ENCODE measurements around the gene ACOXL. TPM values are rescaled to one million over a fixed set of nuclear protein-coding genes. Genes with fewer than 3 reads are reported as not detected.

The ACOXL gene
- total RNA-seq, 1 donor from 2014 or later, result not detected

DNA sequence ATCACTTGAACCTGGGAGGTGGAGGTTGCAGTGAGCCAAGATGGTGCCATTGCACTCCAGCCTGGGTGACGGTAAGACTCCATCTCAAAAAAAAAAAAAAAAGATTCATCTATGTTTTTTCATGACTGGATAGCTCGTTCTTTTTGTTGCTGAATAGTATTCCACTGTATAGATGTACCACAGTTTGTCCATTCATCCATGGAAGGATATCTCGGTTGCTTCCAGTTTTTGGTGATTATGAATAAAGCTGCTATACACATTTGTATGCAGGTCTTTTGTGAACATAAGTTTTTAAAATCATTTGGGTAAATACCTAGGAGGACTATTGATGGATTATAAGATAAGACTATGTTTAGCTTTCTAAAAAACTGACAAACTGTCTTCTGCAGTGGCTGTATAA, 90.8 kb downstream of the ACOXL start:
- peaks cover 4% of the 10 kb centered on the region for H3K36me3 Mint-ChIP-seq (ENCODE audit: low read depth)
- TF ChIP-seq, protein P1, sequence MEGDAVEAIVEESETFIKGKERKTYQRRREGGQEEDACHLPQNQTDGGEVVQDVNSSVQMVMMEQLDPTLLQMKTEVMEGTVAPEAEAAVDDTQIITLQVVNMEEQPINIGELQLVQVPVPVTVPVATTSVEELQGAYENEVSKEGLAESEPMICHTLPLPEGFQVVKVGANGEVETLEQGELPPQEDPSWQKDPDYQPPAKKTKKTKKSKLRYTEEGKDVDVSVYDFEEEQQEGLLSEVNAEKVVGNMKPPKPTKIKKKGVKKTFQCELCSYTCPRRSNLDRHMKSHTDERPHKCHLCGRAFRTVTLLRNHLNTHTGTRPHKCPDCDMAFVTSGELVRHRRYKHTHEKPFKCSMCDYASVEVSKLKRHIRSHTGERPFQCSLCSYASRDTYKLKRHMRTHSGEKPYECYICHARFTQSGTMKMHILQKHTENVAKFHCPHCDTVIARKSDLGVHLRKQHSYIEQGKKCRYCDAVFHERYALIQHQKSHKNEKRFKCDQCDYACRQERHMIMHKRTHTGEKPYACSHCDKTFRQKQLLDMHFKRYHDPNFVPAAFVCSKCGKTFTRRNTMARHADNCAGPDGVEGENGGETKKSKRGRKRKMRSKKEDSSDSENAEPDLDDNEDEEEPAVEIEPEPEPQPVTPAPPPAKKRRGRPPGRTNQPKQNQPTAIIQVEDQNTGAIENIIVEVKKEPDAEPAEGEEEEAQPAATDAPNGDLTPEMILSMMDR (conservative IDR thresholded peaks at IDR 0.05), result no peak

DNA sequence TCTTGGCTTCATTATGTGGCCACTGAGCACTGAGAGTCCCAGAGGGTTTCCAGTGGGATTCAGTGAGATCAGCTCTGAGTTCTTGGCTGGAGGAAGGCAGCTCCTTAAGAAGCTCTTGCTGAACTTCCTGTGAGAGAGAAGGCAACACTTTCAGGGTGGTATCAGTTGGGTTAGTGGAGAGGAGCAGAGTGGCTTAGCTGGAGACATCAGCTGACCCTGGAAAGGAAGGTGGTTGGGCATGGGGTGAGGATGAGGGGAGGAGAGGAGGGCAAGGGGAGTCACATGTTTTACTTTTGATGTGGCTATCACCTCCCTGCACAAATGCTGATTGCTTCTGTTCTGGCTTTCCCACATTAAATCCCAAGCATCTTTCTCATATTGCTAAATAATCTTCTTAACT, 95.1 kb downstream of the ACOXL start:
- no peaks in the 10 kb centered on the region for H3K4me1 Mint-ChIP-seq
- peaks cover 4% of the 10 kb centered on the region for H3K36me3 Mint-ChIP-seq (ENCODE audit: low read depth)
- TF ChIP-seq, protein P1 (conservative IDR thresholded peaks at IDR 0.05), result no peak
- no peaks in the 10 kb centered on the region for H3K27me3 Mint-ChIP-seq (ENCODE audit: low read depth)
- H3K27ac Mint-ChIP-seq (ENCODE audit: unreplicated experiment), result no peak overlapping the region
- DNase-seq (ENCODE audit: low read depth, low spot score), result no peak
- H3K4me3 Mint-ChIP-seq, result no peak overlapping the region
- H3K9me3 Mint-ChIP-seq, result peaks cover 15% of the 10 kb centered on the region

More for the DNA sequence above, 90.8 kb downstream of the ACOXL start:
- no peak overlapping the region for H3K27ac Mint-ChIP-seq (ENCODE audit: unreplicated experiment)
- no peaks in the 10 kb centered on the region for H3K27me3 Mint-ChIP-seq (ENCODE audit: low read depth)
- DNase-seq (ENCODE audit: low read depth, low spot score), result no peak
- peaks cover 4% of the 10 kb centered on the region for H3K4me1 Mint-ChIP-seq
- no peak overlapping the region for H3K4me3 Mint-ChIP-seq
- H3K9me3 Mint-ChIP-seq, result peaks cover 10% of the 10 kb centered on the region

DNA sequence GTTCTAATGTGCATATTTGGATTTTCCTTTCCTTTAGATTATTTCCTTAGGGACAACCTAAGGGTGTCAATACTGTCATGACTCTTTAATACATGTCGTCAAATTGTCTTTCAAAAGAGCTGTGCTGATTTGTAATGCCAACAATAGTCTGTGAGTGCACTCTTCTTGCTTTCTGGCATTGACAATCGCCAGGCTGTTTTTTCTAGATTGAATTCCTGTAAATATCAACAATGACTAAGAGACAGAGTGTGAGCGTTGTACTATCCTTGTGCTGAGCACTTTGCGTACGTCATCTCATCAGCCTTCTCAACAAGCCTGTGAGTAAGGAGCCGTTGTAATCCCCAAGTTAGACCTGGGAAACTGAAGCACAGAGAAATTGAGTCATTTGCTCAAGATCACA, 96.0 kb downstream of the ACOXL start:
- TF ChIP-seq, protein P1 (conservative IDR thresholded peaks at IDR 0.05), result no peak
- DNase-seq (ENCODE audit: low read depth, low spot score), result no peak
- Mint-ChIP-seq H3K27me3 (ENCODE audit: low read depth) (no peaks in the 10 kb centered on the region), H3K4me1 (peaks cover 4% of the 10 kb centered on the region), H3K9me3 (peaks cover 15% of the 10 kb centered on the region), H3K36me3 (ENCODE audit: low read depth) (peaks cover 4% of the 10 kb centered on the region), H3K4me3 (no peak overlapping the region), H3K27ac (ENCODE audit: unreplicated experiment) (no peak overlapping the region)

DNA sequence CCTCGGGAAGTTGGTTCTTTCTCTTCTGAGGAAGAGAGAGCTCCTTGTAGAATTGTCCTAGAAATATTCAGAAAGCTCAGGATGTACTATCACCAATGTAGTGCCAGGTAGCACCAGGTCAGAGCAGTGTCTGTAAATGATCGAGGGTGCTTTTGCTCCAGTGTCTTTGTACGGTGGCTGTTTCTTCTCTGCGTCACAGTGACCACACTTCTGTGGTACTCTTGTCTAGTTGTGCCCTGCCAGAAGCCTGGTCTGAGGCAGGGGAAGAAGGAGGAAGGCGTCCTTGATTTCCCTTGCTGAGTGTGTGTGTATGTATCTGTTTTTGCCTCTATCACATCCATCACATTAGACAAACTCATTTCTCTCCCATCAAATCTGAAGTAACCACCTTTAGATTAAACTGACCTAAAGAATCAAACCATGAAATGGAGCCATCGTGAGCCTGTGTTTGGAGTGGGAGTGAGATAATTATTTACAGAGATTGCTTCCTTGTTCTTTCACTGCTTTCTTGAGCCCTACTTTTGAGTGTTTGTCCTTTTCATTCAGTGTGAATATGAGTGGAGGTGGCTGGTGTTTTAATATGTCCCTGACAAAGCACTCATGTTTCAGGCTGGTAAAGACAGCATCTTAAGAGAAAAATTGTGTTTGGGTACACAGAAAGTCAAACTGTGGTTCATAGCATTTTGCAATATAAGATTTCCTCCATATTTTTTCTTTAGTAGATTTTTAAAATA, 97.2 kb downstream of the ACOXL start:
- Mint-ChIP-seq H3K4me1 (peaks cover 16% of the 10 kb centered on the region), H3K27me3 (ENCODE audit: low read depth) (no peaks in the 10 kb centered on the region), H3K36me3 (ENCODE audit: low read depth) (peaks cover 2% of the 10 kb centered on the region), H3K9me3 (peaks cover 7% of the 10 kb centered on the region), H3K27ac (ENCODE audit: unreplicated experiment) (no peak overlapping the region), H3K4me3 (no peak overlapping the region)
- DNase-seq (ENCODE audit: low read depth, low spot score), result no peak
- TF ChIP-seq, protein P1 (conservative IDR thresholded peaks at IDR 0.05), result no peak

DNA sequence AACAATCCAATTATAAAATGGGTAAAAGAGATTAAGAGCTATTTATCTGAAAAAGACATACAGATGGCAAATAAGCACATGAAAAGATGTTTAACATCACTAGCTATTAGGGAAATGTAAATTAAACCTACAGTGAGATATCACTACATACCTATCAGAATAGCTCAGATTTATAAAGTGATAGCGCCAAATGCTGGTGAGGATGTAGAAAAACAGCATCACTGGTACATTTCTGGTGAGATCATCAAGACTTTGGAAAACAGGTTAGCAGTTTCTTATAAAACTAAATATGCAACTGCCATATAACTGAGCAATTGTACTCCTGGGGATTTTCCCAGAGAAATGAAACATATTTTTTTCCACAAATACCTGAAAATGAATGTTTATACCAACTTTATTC, 100.4 kb downstream of the ACOXL start:
- no peak overlapping the region for H3K4me3 Mint-ChIP-seq
- H3K36me3 Mint-ChIP-seq (ENCODE audit: low read depth), result no peaks in the 10 kb centered on the region
- TF ChIP-seq, protein P1 (conservative IDR thresholded peaks at IDR 0.05), result no peak
- H3K4me1 Mint-ChIP-seq, result peaks cover 48% of the 10 kb centered on the region
- no peaks in the 10 kb centered on the region for H3K27me3 Mint-ChIP-seq (ENCODE audit: low read depth)
- no peak overlapping the region for H3K27ac Mint-ChIP-seq (ENCODE audit: unreplicated experiment)
- DNase-seq (ENCODE audit: low read depth, low spot score), result no peak
- peaks cover 5% of the 10 kb centered on the region for H3K9me3 Mint-ChIP-seq

All from neural crest cell (in vitro differentiated cells).